AG04449 (cell line): ENCODE data around the gene NDUFV1.

Source experiments
- CTCF ChIA-PET: fragments of 350-600 bp; formaldehyde crosslinking; extraction: SDS; loops from one replicate; lab custom pipeline; 2021; ENCODE audit warnings: antibody characterized with exemption; lab: Yijun Ruan, JAX
- POLR2A ChIA-PET: fragments of 400-600, 350-600 bp; formaldehyde crosslinking; extraction: SDS; loops from one replicate; lab custom pipeline; 2020; ENCODE audit warnings: antibody characterized with exemption, inconsistent platforms; lab: Yijun Ruan, JAX
- DNase-seq: peaks from one replicate; pipeline ENCODE4 v3.0.0-alpha.2; 2010; ENCODE audit warnings: low read depth, low spot score
- H3K4me3 ChIP-seq: 2 replicates; pipeline ENCODE4 v1.5.1; 2011; ENCODE audit warnings: low read depth, mild to moderate bottlenecking, control low read depth, low read length
- CTCF ChIP-seq: IDR thresholded peaks from one replicate; pipeline ENCODE4 v1.5.1; 2011; ENCODE audit warnings: mild to moderate bottlenecking, moderate library complexity, low read length, control low read depth, inconsistent platforms; ENCODE audit not compliant: insufficient read depth; ENCODE audit errors: missing control alignments

NDUFV1 gene

GRCh38 chr11:67581469-67581868 is 25.3 kb upstream of the NDUFV1 start:
- no peak for DNase-seq
- ChIA-PET CTCF (interaction anchor here (2.1 to 4.5 kb wide), 3 partner anchors 8 to 48 kb away, joined by 6 to 22 read pairs (median 17); partner anchors contain the start of gene NUDT8), POLR2A (no interaction called here)

GRCh38 chr11:67582011-67582410 is 24.7 kb upstream of the NDUFV1 start:
- CTCF ChIA-PET: interaction anchor here (1.2 to 4.5 kb wide), 10 partner anchors 9 to 231 kb away, joined by 3 to 22 read pairs (median 6); partner anchors contain the start of genes NUDT8 and PPP1CA
- POLR2A ChIA-PET: no interaction called here
- TF ChIP-seq CTCF: no peak
- DNase-seq: no peak
- H3K4me3 ChIP-seq: no peak overlapping the region

More at GRCh38 chr11:67581469-67581868, 25.3 kb upstream of the NDUFV1 start:
- no peak for TF ChIP-seq CTCF
- H3K4me3 ChIP-seq: no peak overlapping the region

- TF ChIP-seq CTCF: peak; percentile 64
- DNase-seq: peak; percentile 33
- peak within 1 kb of the TSS; percentile 79 for H3K4me3 ChIP-seq
- ChIA-PET CTCF (interaction anchor here (0.6 to 4.5 kb wide), 18 partner anchors 9 to 237 kb away, joined by 3 to 22 read pairs (median 4); partner anchors contain the start of genes NUDT8 and PPP1CA), POLR2A (interaction anchor here (0.7 to 2.5 kb wide), 3 partner anchors 9 to 210 kb away, joined by 3 to 9 read pairs (median 5); partner anchors contain the start of gene CLCF1)
Observed at GRCh38 chr11:67583247-67584204, 23.2 kb upstream of the NDUFV1 start, which contains the start of gene GSTP1. GSTP1 (plus strand) TSS chr11:67583812; CDS start chr11:67583844, 32 bp downstream.

- ChIA-PET POLR2A (interaction anchor here (1.3 to 2.5 kb wide), 2 partner anchors 9 to 210 kb away, joined by 5 to 9 read pairs; partner anchors contain the start of gene CLCF1), CTCF (interaction anchor here (0.6 to 4.5 kb wide), 14 partner anchors 8 to 237 kb away, joined by 3 to 22 read pairs (median 6); partner anchors contain the start of gene NUDT8)
- DNase-seq: no peak
- peak overlapping the region; percentile 79 for H3K4me3 ChIP-seq
- no peak for TF ChIP-seq CTCF
Observed at GRCh38 chr11:67584205-67584880, 22.4 kb upstream of the NDUFV1 start.

- ChIA-PET POLR2A (interaction anchor here (2.5 kb wide), 1 partner anchor 8 kb away, joined by 9 read pairs; no protein-coding TSS in a partner anchor), CTCF (interaction anchor here (0.8 to 4.5 kb wide), 6 partner anchors 11 to 79 kb away, joined by 3 to 22 read pairs (median 6); partner anchors contain the start of gene NUDT8)
- DNase-seq: no peak
- no peak for TF ChIP-seq CTCF
- peak overlapping the region; percentile 79 for H3K4me3 ChIP-seq
Observed at GRCh38 chr11:67584881-67585873, 21.6 kb upstream of the NDUFV1 start.
